Pancreas (tissue), 10 donors: Measurements from ENCODE around the gene BMPR1A. TPM values are rescaled to one million over a fixed set of nuclear protein-coding genes. Genes with fewer than 3 reads are reported as not detected.

Source experiments
- ATAC-seq, 4 donors: fragments of 200-7000 bp; cut with Tn5 transposase; one replicate each; pipeline versions ENCODE4 v1.8.0 to v1.9.1; 2020; ENCODE audit warnings: mild to moderate bottlenecking in 4 of 4, moderate library complexity in 4 of 4
- DNase-seq, 6 donors: peaks; one replicate each; pipeline ENCODE4 v3.0.0-alpha.2; 2020
- FAIRE-seq: peaks from 2 replicates; lab custom pipeline; 2012; peaks lifted over from hg19 to GRCh38; lab: Jason Lieb, UNC
- H3K27ac ChIP-seq, 4 donors: fragments of 200-600 bp; sonication (generic); 1 replicate in 3 of 4; 2 replicates in 1 of 4; pipeline versions ENCODE4 v1.5.0 to v1.8.0; 2020
- H3K27me3 ChIP-seq, 4 donors: fragments of 200-600 bp; one replicate each; pipeline ENCODE4 v1.8.0; 2021
- H3K36me3 ChIP-seq, 3 donors: fragments of 200-600 bp; sonication (generic) in 1 of 3; one replicate each; pipeline versions ENCODE4 v1.5.0 to v1.8.0; 2020 to 2021
- H3K4me1 ChIP-seq, 3 donors: fragments of 200-600 bp; one replicate each; pipeline ENCODE4 v1.8.0; 2021
- H3K4me3 ChIP-seq, 4 donors: fragments of 200-600 bp; sonication (generic) in 2 of 4; one replicate each; pipeline versions ENCODE4 v1.5.0 to v1.8.0; 2020 to 2021
- H3K9me3 ChIP-seq, 4 donors: fragments of 200-600 bp; one replicate each; pipeline ENCODE4 v1.8.0; 2021
- CTCF ChIP-seq, 4 donors: fragments of 200-600 bp; sonication (generic) in 3 of 4; IDR thresholded peaks; one replicate each; pipeline versions ENCODE4 v1.5.0 to v1.8.0; 2021; ENCODE audit warnings: antibody characterized with exemption in 4 of 4
- WGBS, 2 donors: extraction: QIAGEN DNeasy Blood & Tissue Kit; methylation state at CpG; one replicate each; pipeline ENCODE4 v1.1.7; 2013; 5-methylcytosine and 5-hydroxymethylcytosine counted together
- intact Hi-C, 3 donors: fragments of 100-400 bp; cut with DNase I; formaldehyde crosslinking; loops; one replicate each; pipeline versions ENCODE4 v1.11.1 to v1.14.2; 2022
- polyA plus RNA-seq, 2 donors: library from polyadenylated mRNA; stranded (reverse); fragments of 200-250 nt; gene quantifications; one replicate each; pipeline ENCODE4 v1.2.3, GENCODE V29; 2013
- total RNA-seq, 6 donors: library from RNA; stranded (reverse); fragmentation: NEBNext Ultra II Directional in 4 of 6; extraction: Animal tissue kit (Norgen Biotek cat#: 25700) in 4 of 6; gene quantifications; one replicate each; pipeline versions ENCODE4 v1.2.1 to v1.2.4, GENCODE V29; 2021 to 2023
- donor health status: healthy with polysubstance abuse.
- donor health status: DM: no; HTN: no; CAD: no; lungs with moderate emphysema.
- donor health status: DM: no; HTN: no; CAD: no.
- donor health status: control.
- donor health status: control.
- donor health status: Bipolar disorder and iron deficiency.
- donor health status: DM: yes; HTN: yes; CAD: no.
- donor health status: DM: no; HTN: no; CAD: no.
- donor health status: DM: no; HTN: no; CAD: no.
- donor health status: DM: yes; HTN: yes; CAD: no.

BMPR1A gene
- total and polyA plus RNA-seq, 8 donors, result 3.5 to 22.3 (median 11.1) TPM

DNA sequence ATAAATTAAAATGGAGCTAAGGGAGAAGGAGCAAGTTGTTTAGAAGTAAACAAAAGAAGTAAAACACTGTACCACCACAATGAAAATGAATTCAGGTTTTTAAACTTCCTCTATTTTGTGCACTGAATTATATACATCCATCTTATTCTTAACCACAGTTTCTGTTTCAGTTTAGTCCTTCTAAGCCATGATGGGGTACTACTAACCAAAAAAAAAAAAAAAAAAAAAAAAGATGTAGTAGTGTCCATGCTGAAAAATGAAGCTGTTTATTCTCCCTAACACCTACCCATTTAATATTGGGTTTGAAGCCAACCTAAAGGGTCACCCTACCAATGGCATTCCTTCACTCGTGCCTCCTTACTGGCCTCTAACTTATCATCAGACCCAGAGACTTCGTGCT, 3.4 kb upstream of the BMPR1A start:
- H3K36me3 ChIP-seq, result no peaks in the 10 kb centered on the region
- ATAC-seq (no peak), DNase-seq (no peak), FAIRE-seq (no peak)
- no peaks in the 10 kb centered on the region for H3K27me3 ChIP-seq
- no peak overlapping the region for H3K4me3 ChIP-seq
- H3K9me3 ChIP-seq, result no peaks in the 10 kb centered on the region
- intact Hi-C loops, result no loop called here
- WGBS, 2 donors, result 95 to 98% methylated on average over 2 of the region's 2 CpGs
- H3K27ac ChIP-seq, result no peak overlapping the region
- peaks cover 0 to 7% (median 5%) of the 10 kb centered on the region in 3 donors for H3K4me1 ChIP-seq
- TF ChIP-seq CTCF (IDR thresholded peaks at IDR 0.05), result no peak

GRCh38 chr10:86753638-86754434, 2.6 kb upstream of the BMPR1A start:
- H3K4me1 ChIP-seq, result peaks cover 0 to 10% (median 5%) of the 10 kb centered on the region in 3 donors
- TF ChIP-seq CTCF (IDR thresholded peaks at IDR 0.05), result no peak
- H3K27me3 ChIP-seq, result no peaks in the 10 kb centered on the region
- ATAC-seq (no peak), FAIRE-seq (no peak), DNase-seq (no peak)
- H3K4me3 ChIP-seq, result no peak overlapping the region
- no peaks in the 10 kb centered on the region for H3K9me3 ChIP-seq
- WGBS, 2 donors, result 80 to 83% methylated on average over 12 of the region's 12 CpGs
- no peaks in the 10 kb centered on the region for H3K36me3 ChIP-seq
- no peak overlapping the region for H3K27ac ChIP-seq
- intact Hi-C loops, result no loop called here

DNA sequence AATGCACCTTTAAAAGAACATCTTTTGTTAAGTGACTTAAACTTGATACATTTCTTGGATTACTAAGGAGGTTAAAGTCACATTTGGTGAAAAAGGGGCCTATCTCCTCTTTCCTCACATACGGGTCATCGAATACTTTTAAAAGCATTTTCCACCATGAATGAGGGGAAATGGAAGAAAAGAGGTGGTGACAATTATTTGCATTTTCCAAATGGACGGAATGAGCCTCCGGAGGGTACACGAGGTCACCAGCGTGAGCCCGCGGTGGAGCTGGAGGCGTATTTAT, 1.0 kb upstream of the BMPR1A start:
- TF ChIP-seq CTCF (IDR thresholded peaks at IDR 0.05), result no peak
- intact Hi-C loops, result no loop called here
- 2% methylated on average over 9 of the region's 9 CpGs for WGBS, 2 donors
- Histone ChIP-seq H3K4me3 (peak overlapping the region; percentile 69 to 87 (median 78)), H3K4me1 (peaks cover 0 to 15% (median 5%) of the 10 kb centered on the region in 3 donors), H3K36me3 (no peaks in the 10 kb centered on the region), H3K27me3 (no peaks in the 10 kb centered on the region), H3K9me3 (no peaks in the 10 kb centered on the region), H3K27ac (peak overlapping the region; percentile 87 to 97 (median 97))
- DNase-seq (no peak), FAIRE-seq (no peak), ATAC-seq (no peak)

GRCh38 chr10:86755740-86756510, 494 bp upstream of the BMPR1A start:
- 0 to 1% methylated on average over 76 to 89 of the region's 89 CpGs for WGBS, 2 donors
- Histone ChIP-seq H3K36me3 (no peaks in the 10 kb centered on the region), H3K4me1 (peaks cover 0 to 15% (median 5%) of the 10 kb centered on the region in 3 donors), H3K27me3 (no peaks in the 10 kb centered on the region), H3K4me3 (peak overlapping the region; percentile 69 to 87 (median 78)), H3K9me3 (no peaks in the 10 kb centered on the region), H3K27ac (peak overlapping the region; percentile 87 to 97 (median 97))
- ATAC-seq (peak; percentile 83 to 94 (median 92)), DNase-seq (peak; percentile 82 to 90 (median 88)), FAIRE-seq (no peak)
- intact Hi-C loops, result no loop called here
- TF ChIP-seq CTCF (IDR thresholded peaks at IDR 0.05), result no peak
